B cell (primary cell): ENCODE results near the gene LARGE1. TPM values are rescaled to one million over a fixed set of nuclear protein-coding genes. Genes with fewer than 3 reads are reported as not detected.

Experiments used
- ATAC-seq: fragments of 200-7000 bp; cut with Tn5 transposase; one replicate; pipeline ENCODE4 v1.10.0; 2021; ENCODE audit warnings: low read depth, mild to moderate bottlenecking, moderate number of reproducible peaks, moderate library complexity
- CTCF ChIA-PET: fragments of 350-600 bp; sonication (Branson Sonifier 250); formaldehyde crosslinking; loops from one replicate; lab custom pipeline; 2021; ENCODE audit warnings: antibody characterized with exemption, inconsistent platforms; lab: Charles Lee
- POLR2A ChIA-PET: fragments of 350-600 bp; sonication (Branson Sonifier 250); formaldehyde crosslinking; loops from one replicate; lab custom pipeline; 2021; ENCODE audit warnings: antibody characterized with exemption; lab: Charles Lee
- DNase-seq: peaks from one replicate; pipeline ENCODE4 v3.0.0; 2013
- H2AFZ ChIP-seq: 2 replicates; pipeline ENCODE4 v1.6.1; 2012; ENCODE audit warnings: mild to moderate bottlenecking, low read depth, low read length; ENCODE audit not compliant: insufficient read depth, poor library complexity, severe bottlenecking
- H3K27ac ChIP-seq, 2 donors: 1 replicate in 1 of 2; 2 replicates in 1 of 2; pipeline ENCODE4 v1.5.1; 2012 to 2013; ENCODE audit warnings: low read length in 2 of 2, mild to moderate bottlenecking in 2 of 2, moderate library complexity in 1 of 2
- H3K27me3 ChIP-seq, 4 experiments: fragments of 200-600 bp in 1 of 4; sonication (generic) in 1 of 4; replicated peaks in 1 of 4; 1 replicate in 2 of 4; 2 replicates in 2 of 4; pipeline versions ENCODE4 v1.6.1 to v1.7.0; 2013 to 2016; ENCODE audit warnings: low read length in 3 of 4, mild to moderate bottlenecking in 2 of 4, mixed read lengths in 1 of 4, moderate library complexity in 1 of 4; ENCODE audit not compliant: insufficient read depth in 4 of 4, control insufficient read depth in 3 of 4; ENCODE audit errors: control extremely low read depth in 1 of 4
- H3K36me3 ChIP-seq, 2 experiments: replicated peaks in 1 of 2; 1 replicate in 1 of 2; 2 replicates in 1 of 2; pipeline versions ENCODE4 v1.6.1 to v1.7.1; 2013; ENCODE audit warnings: low read length in 1 of 2; ENCODE audit not compliant: insufficient read depth in 2 of 2, control insufficient read depth in 1 of 2; ENCODE audit errors: control extremely low read depth in 1 of 2, extremely low read depth in 1 of 2
- H3K4me1 ChIP-seq, 2 donors: fragments of 200-600 bp in 1 of 2; sonication (generic) in 1 of 2; 1 replicate in 1 of 2; 2 replicates in 1 of 2; pipeline versions ENCODE4 v1.5.1 to v1.6.1; 2013 to 2017; ENCODE audit warnings: low read length in 2 of 2; ENCODE audit not compliant: control insufficient read depth in 2 of 2, insufficient read depth in 2 of 2
- H3K4me2 ChIP-seq: replicated peaks from 2 replicates; pipeline ENCODE3; 2012; ENCODE audit warnings: mild to moderate bottlenecking, low read depth, low read length; ENCODE audit not compliant: poor library complexity, severe bottlenecking
- H3K4me3 ChIP-seq, 5 experiments: fragments of 200-600 bp in 1 of 5; sonication (generic) in 1 of 5; 1 replicate in 3 of 5; 2 replicates in 2 of 5; pipeline versions ENCODE4 v1.5.1 to v1.7.0; 2011 to 2016; ENCODE audit warnings: low read length in 4 of 5, mild to moderate bottlenecking in 4 of 5, low read depth in 2 of 5, control low read depth in 1 of 5, moderate library complexity in 1 of 5; ENCODE audit not compliant: insufficient read depth in 1 of 5; ENCODE audit errors: control extremely low read depth in 1 of 5, extremely low read depth in 1 of 5
- H3K79me2 ChIP-seq: fragments of 200-600 bp; sonication (generic); one replicate; pipeline ENCODE4 v1.6.0; 2016; ENCODE audit warnings: low read length; ENCODE audit not compliant: control insufficient read depth, insufficient read depth
- H3K9ac ChIP-seq: fragments of 200-600 bp; sonication (generic); 2 replicates; pipeline ENCODE4 v1.6.1; 2017; ENCODE audit warnings: mild to moderate bottlenecking, low read length, moderate library complexity
- H3K9me3 ChIP-seq, 3 donors: one replicate each; pipeline versions ENCODE4 v1.6.1 to v1.7.1; 2013; ENCODE audit warnings: low read length in 2 of 3; ENCODE audit not compliant: control insufficient read depth in 2 of 3, insufficient read depth in 1 of 3; ENCODE audit errors: control extremely low read depth in 1 of 3
- H4K20me1 ChIP-seq: 2 replicates; pipeline ENCODE4 v1.6.0; 2012; ENCODE audit warnings: mild to moderate bottlenecking, low read length; ENCODE audit not compliant: insufficient read depth, control insufficient read depth, poor library complexity, severe bottlenecking
- H3K27ac Mint-ChIP-seq: one replicate; pipeline ENCODE4 v1.8.0; 2021; ENCODE audit warnings: mixed read lengths
- H3K27me3 Mint-ChIP-seq: one replicate; pipeline ENCODE4 v1.8.0; 2021; ENCODE audit warnings: mixed read lengths
- H3K4me1 Mint-ChIP-seq: one replicate; pipeline ENCODE4 v1.8.0; 2021; ENCODE audit warnings: mixed read lengths
- H3K4me3 Mint-ChIP-seq: one replicate; pipeline ENCODE4 v1.8.0; 2021; ENCODE audit warnings: mixed read lengths
- H3K9me3 Mint-ChIP-seq: one replicate; pipeline ENCODE4 v1.8.0; 2022; ENCODE audit warnings: mixed read lengths; ENCODE audit not compliant: insufficient read depth
- EZH2 ChIP-seq: IDR thresholded peaks from 2 replicates; pipeline ENCODE4 v1.6.1; 2012; ENCODE audit warnings: borderline replicate concordance, low read depth, mild to moderate bottlenecking, moderate library complexity, low read length; ENCODE audit not compliant: insufficient read depth, poor library complexity, severe bottlenecking
- WGBS: methylation state at CpG from one replicate; pipeline ENCODE4 v1.1.5; 2013; ENCODE audit warnings: missing lambda C conversion rate; ENCODE audit not compliant: insufficient coverage; 5-methylcytosine and 5-hydroxymethylcytosine counted together
- intact Hi-C: fragments of 100-400 bp; cut with micrococcal nuclease; formaldehyde crosslinking; loops from one replicate; pipeline ENCODE4 v1.10.0; 2022
- polyA plus RNA-seq: library from polyadenylated mRNA; depleted of rRNA; stranded (reverse); fragments of >200 nt; gene quantifications from 2 replicates; pipeline ENCODE4 v1.2.3, GENCODE V29; 2012
- total RNA-seq, 2 donors: library from RNA; stranded (reverse); fragments of 120-200 nt in 1 of 2; gene quantifications; 1 replicate in 1 of 2; 2 replicates in 1 of 2; pipeline versions ENCODE4 v1.2.3 to v1.2.4, GENCODE V29; 2013 to 2022
- TF ChIP-seq, protein P1 (sequence below): fragments of 200-600 bp; IDR thresholded peaks from one replicate; pipeline ENCODE4 v1.8.0; 2022; ENCODE audit warnings: antibody characterized with exemption, mild to moderate bottlenecking

Gene LARGE1
- total and polyA plus RNA-seq, 2 donors (not counting 1 experiment from before 2014, with no cell fraction given): 20.7 to 82.0 TPM

DNA sequence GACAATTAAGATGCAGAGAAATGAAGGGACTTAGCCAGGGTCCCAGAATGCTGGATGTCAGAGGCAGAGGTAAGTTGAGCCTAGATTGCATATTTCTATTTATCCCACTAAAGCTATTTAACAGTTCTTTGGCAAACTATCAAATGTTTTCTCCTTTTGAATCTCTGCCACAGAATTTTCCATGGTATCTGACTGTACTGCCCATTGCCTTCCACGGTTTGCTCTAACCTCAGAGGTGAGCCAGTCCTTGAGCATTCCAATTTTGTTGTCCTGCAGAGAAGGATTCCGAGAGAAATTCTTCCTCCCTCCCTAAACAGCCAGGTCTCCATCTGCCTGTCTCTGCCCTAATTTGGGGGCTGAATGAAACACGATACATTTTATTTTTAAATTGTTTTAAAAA is 493.8 kb downstream of the LARGE1 start:
- Mint-ChIP-seq H3K9me3 (no peaks in the 10 kb centered on the region), H3K27ac (no peak overlapping the region), H3K4me3 (no peak overlapping the region), H3K4me1 (peaks cover 3% of the 10 kb centered on the region), H3K27me3 (no peaks in the 10 kb centered on the region)
- ATAC-seq (no peak), DNase-seq (no peak)
- Histone ChIP-seq H3K4me2 (no peak overlapping the region), H3K36me3 (peaks cover 0 to 13% of the 10 kb centered on the region in 2 experiments), H3K9ac (no peak overlapping the region), H2AFZ (no peak overlapping the region), H3K27me3 (no peaks in the 10 kb centered on the region), H3K79me2 (no peaks in the 10 kb centered on the region), H3K27ac (no peak overlapping the region), H4K20me1 (no peaks in the 10 kb centered on the region), H3K9me3 (peaks cover 0 to 5% (median 0%) of the 10 kb centered on the region in 3 donors), H3K4me1 (no peaks in the 10 kb centered on the region), H3K4me3 (no peak overlapping the region)
- ChIA-PET CTCF (interaction anchor here (0.6 to 1.3 kb wide), 2 partner anchors 11 to 33 kb away, joined by 3 read pairs; no protein-coding TSS in a partner anchor), POLR2A (no interaction called here)
- TF ChIP-seq, protein P1, sequence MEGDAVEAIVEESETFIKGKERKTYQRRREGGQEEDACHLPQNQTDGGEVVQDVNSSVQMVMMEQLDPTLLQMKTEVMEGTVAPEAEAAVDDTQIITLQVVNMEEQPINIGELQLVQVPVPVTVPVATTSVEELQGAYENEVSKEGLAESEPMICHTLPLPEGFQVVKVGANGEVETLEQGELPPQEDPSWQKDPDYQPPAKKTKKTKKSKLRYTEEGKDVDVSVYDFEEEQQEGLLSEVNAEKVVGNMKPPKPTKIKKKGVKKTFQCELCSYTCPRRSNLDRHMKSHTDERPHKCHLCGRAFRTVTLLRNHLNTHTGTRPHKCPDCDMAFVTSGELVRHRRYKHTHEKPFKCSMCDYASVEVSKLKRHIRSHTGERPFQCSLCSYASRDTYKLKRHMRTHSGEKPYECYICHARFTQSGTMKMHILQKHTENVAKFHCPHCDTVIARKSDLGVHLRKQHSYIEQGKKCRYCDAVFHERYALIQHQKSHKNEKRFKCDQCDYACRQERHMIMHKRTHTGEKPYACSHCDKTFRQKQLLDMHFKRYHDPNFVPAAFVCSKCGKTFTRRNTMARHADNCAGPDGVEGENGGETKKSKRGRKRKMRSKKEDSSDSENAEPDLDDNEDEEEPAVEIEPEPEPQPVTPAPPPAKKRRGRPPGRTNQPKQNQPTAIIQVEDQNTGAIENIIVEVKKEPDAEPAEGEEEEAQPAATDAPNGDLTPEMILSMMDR: no peak
- no peak for TF ChIP-seq EZH2
- 73% methylated on average over 1 of the region's 3 CpGs for WGBS
- intact Hi-C loops: no loop called here

DNA sequence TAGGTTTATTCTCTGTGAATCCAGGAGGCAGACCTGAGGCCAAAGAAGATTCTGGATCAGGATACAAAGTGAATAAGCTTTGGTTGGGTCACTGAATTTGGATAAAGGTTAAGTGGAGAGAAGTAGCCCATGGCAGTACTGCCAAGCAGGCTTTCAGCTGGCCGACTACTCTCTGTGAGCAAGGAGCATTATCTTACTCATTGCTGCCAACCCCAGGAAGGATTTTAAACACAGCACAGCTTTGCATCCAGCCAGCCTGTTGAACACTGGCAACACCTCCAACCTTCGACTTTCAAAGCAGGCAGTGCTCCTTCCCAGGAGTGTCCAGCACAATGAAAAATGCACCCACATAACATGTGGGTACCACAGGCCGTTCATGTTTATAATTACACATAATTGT is 498.4 kb downstream of the LARGE1 start:
- no peak for ATAC-seq

More for the DNA sequence above, 498.4 kb downstream of the LARGE1 start:
- no peaks in the 10 kb centered on the region for H3K27me3 Mint-ChIP-seq
- H3K4me2 ChIP-seq: no peak overlapping the region
- H4K20me1 ChIP-seq: peaks cover 5% of the 10 kb centered on the region
- WGBS: 88% methylated on average over 1 of the region's 3 CpGs
- H3K79me2 ChIP-seq: no peaks in the 10 kb centered on the region
- no peak for TF ChIP-seq EZH2
- TF ChIP-seq, protein P1: no peak
- no peaks in the 10 kb centered on the region for H3K27me3 ChIP-seq
- no peaks in the 10 kb centered on the region for H3K4me1 ChIP-seq
- no peak overlapping the region for H3K27ac Mint-ChIP-seq
- no peak overlapping the region for H3K27ac ChIP-seq
- no peak for DNase-seq
- no peak overlapping the region for H3K4me3 Mint-ChIP-seq
- CTCF ChIA-PET: no interaction called here
- peaks cover 0 to 20% (median 5%) of the 10 kb centered on the region in 3 donors for H3K9me3 ChIP-seq
- POLR2A ChIA-PET: no interaction called here
- H3K4me1 Mint-ChIP-seq: peaks cover 5% of the 10 kb centered on the region
- peaks cover 0 to 3% of the 10 kb centered on the region in 2 experiments for H3K36me3 ChIP-seq
- peaks cover 4% of the 10 kb centered on the region for H3K9me3 Mint-ChIP-seq
- no peak overlapping the region for H2AFZ ChIP-seq
- no peak overlapping the region for H3K9ac ChIP-seq
- intact Hi-C loops: no loop called here
- no peak overlapping the region for H3K4me3 ChIP-seq
